ENCODE measurements around the gene CARD14.
"Not testable (repeated sequence)": the region's sequence is repeated elsewhere in the genome, so short reads cannot be mapped to it uniquely, and the experiment has no call there.

CARD14 gene

GRCh38 chr17:80187090-80187489 lies 17.3 kb downstream of the CARD14 start:
- DNase-seq: no peak

GRCh38 chr17:80187515-80187941 lies 17.7 kb downstream of the CARD14 start:
- DNase-seq: no peak

- DNase-seq: no peak
Measured at GRCh38 chr17:80189611-80190010, 19.8 kb downstream of the CARD14 start.

GRCh38 chr17:80190716-80191115 lies 20.9 kb downstream of the CARD14 start:
- DNase-seq: no peak

- DNase-seq: no peak
Measured at GRCh38 chr17:80191192-80191591, 21.4 kb downstream of the CARD14 start.

GRCh38 chr17:80191865-80192661 lies 22.2 kb downstream of the CARD14 start:
- no peak for DNase-seq

GRCh38 chr17:80195141-80195540 lies 25.3 kb downstream of the CARD14 start:
- DNase-seq: no peak

- DNase-seq: peak; percentile 52
Measured at GRCh38 chr17:80195671-80196529, 26.1 kb downstream of the CARD14 start.

- DNase-seq: no peak
Measured at GRCh38 chr17:80196652-80197051, 26.8 kb downstream of the CARD14 start.

GRCh38 chr17:80198144-80198661 lies 28.4 kb downstream of the CARD14 start:
- no peak for DNase-seq

- DNase-seq: not testable (repeated sequence)
Measured at GRCh38 chr17:80199295-80199694, 29.5 kb downstream of the CARD14 start.

- no peak for DNase-seq
Measured at GRCh38 chr17:80201446-80201845, 31.6 kb downstream of the CARD14 start.

- DNase-seq: no peak
Measured at GRCh38 chr17:80202197-80202596, 32.4 kb downstream of the CARD14 start.

GRCh38 chr17:80203471-80203963 lies 33.7 kb downstream of the CARD14 start:
- DNase-seq: no peak

GRCh38 chr17:80204626-80205468 lies 35.0 kb downstream of the CARD14 start:
- no peak for DNase-seq

- DNase-seq: no peak
Measured at GRCh38 chr17:80205811-80206210, 36.0 kb downstream of the CARD14 start.

- DNase-seq: no peak
Measured at GRCh38 chr17:80208050-80208449, 38.2 kb downstream of the CARD14 start.

GRCh38 chr17:80209765-80210164 lies 39.9 kb downstream of the CARD14 start:
- no peak for DNase-seq

GRCh38 chr17:80210348-80211108 lies 40.7 kb downstream of the CARD14 start:
- no peak for DNase-seq

GRCh38 chr17:80212109-80212508 lies 42.3 kb downstream of the CARD14 start:
- DNase-seq: no peak

GRCh38 chr17:80212511-80212910 lies 42.7 kb downstream of the CARD14 start:
- DNase-seq: no peak

Measured in central memory CD4-positive, alpha-beta T cell (primary cell).